K562 (cell line): ENCODE measurements around the gene HEMK1. TPM values are rescaled to one million over a fixed set of nuclear protein-coding genes. Genes with fewer than 3 reads are reported as not detected.
A peak's percentile ranks its signal among the peaks of the same experiment; 100 is the strongest.

ENCODE experiments used
- ATAC-seq: fragments of 200-7000 bp; cut with Tn5 transposase; 3 replicates; pipeline ENCODE4 v1.9.1; 2020; ENCODE audit warnings: moderate library complexity
- BruUV-seq: library from RNA; stranded (reverse); fragments of 400-500 nt; replicated peaks from 2 replicates; lab custom pipeline; 2021; lab: Mats Ljungman, UMichigan
- CTCF ChIA-PET: fragments of 300-600 bp; formaldehyde crosslinking; extraction: SDS; loops from one replicate; lab custom pipeline; 2021; ENCODE audit warnings: low intra/inter-chr PET ratio; lab: Yijun Ruan, JAX
- POLR2A ChIA-PET: fragments of 300-600, 350-650 bp; sonication (Branson Sonifier 250); formaldehyde crosslinking; extraction: SDS; loops from one replicate; lab custom pipeline; 2021; ENCODE audit warnings: antibody characterized with exemption, inconsistent platforms; lab: Yijun Ruan, JAX
- DNase-seq, 4 experiments: peaks; one replicate each; pipeline versions ENCODE4 v3.0.0 to v3.0.0-alpha.2; 2011 to 2018; ENCODE audit warnings: low spot score in 3 of 4, mixed read lengths in 3 of 4; ENCODE audit errors: extremely low read depth in 1 of 4
- FAIRE-seq: peaks from 2 replicates; lab custom pipeline; 2011; peaks lifted over from hg19 to GRCh38; lab: Jason Lieb, UNC
- H2AFZ ChIP-seq: 2 replicates; pipeline ENCODE4 v1.6.0; 2011; ENCODE audit warnings: low read depth, low read length, control low read depth, inconsistent platforms
- H3K27ac ChIP-seq: fragments of 200-600 bp; 3 replicates; pipeline ENCODE4 v1.8.0; 2011; ENCODE audit warnings: low read depth, mild to moderate bottlenecking, control low read depth, inconsistent platforms, low read length, moderate library complexity, mixed read lengths; ENCODE audit errors: extremely low read depth
- H3K27me3 ChIP-seq, 2 experiments: fragments of 300-600 bp in 1 of 2; 2 replicates in 1 of 2; 3 replicates in 1 of 2; pipeline versions ENCODE4 v1.6.0 to v1.8.0; 2011; ENCODE audit warnings: inconsistent platforms in 2 of 2, low read length in 2 of 2, mild to moderate bottlenecking in 1 of 2, mixed read lengths in 1 of 2, moderate library complexity in 1 of 2; ENCODE audit not compliant: control insufficient read depth in 2 of 2, insufficient read depth in 2 of 2
- H3K36me3 ChIP-seq: fragments of 300-600 bp; 3 replicates; pipeline ENCODE4 v1.8.0; 2011; ENCODE audit warnings: mild to moderate bottlenecking, low read length, inconsistent platforms; ENCODE audit not compliant: control insufficient read depth, insufficient read depth
- H3K4me1 ChIP-seq, 2 experiments: fragments of 200-600 bp in 1 of 2; replicated peaks in 1 of 2; 2 replicates in 1 of 2; 3 replicates in 1 of 2; pipeline versions ENCODE4 v1.5.1 to v1.8.0; 2011; ENCODE audit warnings: inconsistent platforms in 2 of 2, low read length in 2 of 2, mild to moderate bottlenecking in 1 of 2, mixed read lengths in 1 of 2, moderate library complexity in 1 of 2; ENCODE audit not compliant: control insufficient read depth in 2 of 2, insufficient read depth in 2 of 2
- H3K4me2 ChIP-seq: 2 replicates; pipeline ENCODE4 v1.6.1; 2011; ENCODE audit warnings: low read length, control low read depth, inconsistent platforms, mixed read lengths; ENCODE audit not compliant: insufficient read depth
- H3K4me3 ChIP-seq: fragments of 200-600 bp; sonication (generic), shearing (Covaris generic); 2 replicates; pipeline ENCODE4 v1.5.1; 2016; ENCODE audit warnings: control low read depth, inconsistent platforms
- H3K79me2 ChIP-seq: fragments of 200-600 bp; 3 replicates; pipeline ENCODE4 v1.8.0; 2011; ENCODE audit warnings: low read length, inconsistent platforms; ENCODE audit not compliant: control insufficient read depth, insufficient read depth
- H3K9ac ChIP-seq, 2 experiments: 2 replicates each; pipeline versions ENCODE4 v1.6.0 to v1.6.1; 2011; ENCODE audit warnings: low read depth in 2 of 2, low read length in 2 of 2, control low read depth in 1 of 2, inconsistent platforms in 1 of 2, mild to moderate bottlenecking in 1 of 2, mixed read lengths in 1 of 2; ENCODE audit not compliant: insufficient read depth in 1 of 2
- H3K9me1 ChIP-seq: one replicate; pipeline ENCODE4 v1.6.0; 2011; ENCODE audit warnings: inconsistent platforms, mild to moderate bottlenecking, low read length, moderate library complexity; ENCODE audit not compliant: control insufficient read depth, insufficient read depth
- H3K9me3 ChIP-seq: replicated peaks from 2 replicates; pipeline ENCODE4 v1.5.1; 2011; ENCODE audit warnings: low read depth, low read length, inconsistent platforms; ENCODE audit not compliant: control insufficient read depth, insufficient read depth
- H4K20me1 ChIP-seq: replicated peaks from 2 replicates; pipeline ENCODE4 v1.6.1; 2011; ENCODE audit warnings: low read length, inconsistent platforms, mixed read lengths; ENCODE audit not compliant: control insufficient read depth, insufficient read depth
- E2F8 ChIP-seq: fragments of 450-650 bp; IDR thresholded peaks from 2 replicates; pipeline ENCODE4 v1.7.1; 2018; ENCODE audit warnings: mild to moderate bottlenecking, low read depth; ENCODE audit not compliant: partially characterized antibody
- GABPB2 ChIP-seq: fragments of 250-450 bp; sonication (Bioruptor Pico); conservative IDR thresholded peaks from 2 replicates; pipeline ENCODE4 v1.5.1; 2021; ENCODE audit warnings: mild to moderate bottlenecking
- NR4A1 ChIP-seq, 2 experiments: fragments of 250-450 bp in 1 of 2; fragments of 450-650 bp in 1 of 2; sonication (Bioruptor Pico) in 1 of 2; IDR thresholded peaks; 2 replicates each; pipeline versions ENCODE4 v1.4.0 to v1.6.1; 2016 to 2020; ENCODE audit warnings: mild to moderate bottlenecking in 2 of 2, missing compliant biosample characterization in 1 of 2, missing genetic modification characterization in 1 of 2, moderate library complexity in 1 of 2
- NRF1 ChIP-seq, 2 experiments: fragments of 450-650 bp; IDR thresholded peaks in 1 of 2; conservative IDR thresholded peaks in 1 of 2; 2 replicates each; pipeline ENCODE4 v1.6.1; 2014; ENCODE audit warnings: mild to moderate bottlenecking in 2 of 2
- SLC30A9 ChIP-seq: fragments of 250-450 bp; sonication (Bioruptor Pico); IDR thresholded peaks from 2 replicates; pipeline ENCODE4 v1.8.0; 2022; ENCODE audit warnings: mild to moderate bottlenecking, moderate library complexity
- WGBS: fragments of 100-300 bp; shearing (Covaris generic); methylation state at CpG from one replicate; pipeline ENCODE4 v1.1.6; 2016; ENCODE audit warnings: low coverage, mixed read lengths; ENCODE audit not compliant: insufficient coverage; ENCODE audit errors: missing lambda C conversion rate; 5-methylcytosine and 5-hydroxymethylcytosine counted together
- in situ Hi-C: fragments of 300-500 bp; cut with MboI; formaldehyde crosslinking; loops from 4 replicates; pipeline ENCODE4 v1.15.0; 2018; ENCODE audit warnings: inconsistent platforms, mixed read lengths
- intact Hi-C: fragments of 100-400 bp; cut with micrococcal nuclease; formaldehyde crosslinking; loops from 2 replicates; pipeline ENCODE4 v1.14.2; 2022
- polyA plus RNA-seq, 8 experiments: library from polyadenylated mRNA; depleted of rRNA in 4 of 8; stranded (reverse) in 5 of 8; unstranded in 3 of 8; fragments of >200 nt; fragmentation: Nextera tagmentation in 2 of 8; fragmentation: Illumina TruSeq in 1 of 8; extraction: Ambion mirVana in 2 of 8; extraction: Trizol in 1 of 8; gene quantifications; 2 replicates each; pipeline versions ENCODE4 v1.2.1 to v1.2.3, GENCODE V29; 2011 to 2014; ENCODE audit warnings: inconsistent platforms in 1 of 8, missing spikeins in 1 of 8
- total RNA-seq, 7 experiments: library from RNA; depleted of rRNA in 6 of 7; stranded (reverse); fragments of >200 nt in 6 of 7; fragmentation: Illumina TruSeq in 2 of 7; extraction: Trizol in 2 of 7; gene quantifications; 2 replicates each; pipeline versions ENCODE4 v1.2.1 to v1.2.3, GENCODE V29; 2011 to 2021; ENCODE audit warnings: low replicate concordance in 1 of 7

Gene HEMK1
- total and polyA plus RNA-seq, 9 of the 15 experiments (the other 6 are each of a cell fraction or from before 2014, with no cell fraction given): 2.0 to 16.8 (median 11.4) TPM

GRCh38 chr3:50606596-50606995, 37.3 kb downstream of the HEMK1 start:
- POLR2A ChIA-PET: interaction anchor here (0.5 to 4.8 kb wide), 4 partner anchors 9 to 706 kb away, joined by 3 to 22 read pairs (median 7); partner anchors contain the start of gene HEMK1
- Histone ChIP-seq H3K27me3 (no peaks in the 10 kb centered on the region), H3K9me1 (peaks cover 3% of the 10 kb centered on the region), H3K4me1 (peaks cover 47 to 52% of the 10 kb centered on the region in 2 experiments), H3K9me3 (no peaks in the 10 kb centered on the region), H2AFZ (no peak overlapping the region)
- in situ Hi-C loops: no loop called here
- peak; percentile 2 for TF ChIP-seq E2F8
- no peak for TF ChIP-seq NR4A1 (CRISPR knock-in tag; IDR thresholded peaks at IDR 0.05)
- TF ChIP-seq NR4A1 (tag; IDR thresholded peaks at IDR 0.05): no peak
- TF ChIP-seq SLC30A9 (CRISPR knock-in tag): no peak
- TF ChIP-seq NRF1 (conservative IDR thresholded peaks at IDR 0.05 in 1 of 2, IDR thresholded peaks at IDR 0.05 in 1 of 2): peak in 1 of 2 experiments; percentile 33; a peak in 2 of 4 replicates
- TF ChIP-seq GABPB2: no peak
- TF ChIP-seq, all 486 proteins: peak for 2
- FAIRE-seq: no peak
- Histone ChIP-seq H3K4me2 (peak overlapping the region; percentile 95), H3K4me3 (peak overlapping the region; percentile 87), H3K9ac (peak overlapping the region; percentile 87 to 94), H3K27ac (peak overlapping the region; percentile 85), H4K20me1 (peaks cover 36% of the 10 kb centered on the region), H3K79me2 (peaks cover 87% of the 10 kb centered on the region), H3K36me3 (peaks cover 75% of the 10 kb centered on the region)
- 7% methylated on average over 5 of the region's 6 CpGs for WGBS
- CTCF ChIA-PET: interaction anchor here (0.6 kb wide), 1 partner anchor 35 kb away, joined by 3 read pairs; no protein-coding TSS in a partner anchor
- BruUV-seq: no TSS peak
- no peak for ATAC-seq
- intact Hi-C loops: no loop called here
- no peak for DNase-seq
